GM19468 (cell line): ENCODE results near the gene FUT7.

Source experiments
- ATAC-seq: cut with Tn5 transposase; IDR thresholded peaks from one replicate; pipeline ENCODE4 v1.9.1; 2021; ENCODE audit warnings: mild to moderate bottlenecking, moderate library complexity, moderate number of reproducible peaks; ENCODE audit not compliant: unreplicated experiment; ENCODE audit errors: extremely low read depth

Gene FUT7

DNA sequence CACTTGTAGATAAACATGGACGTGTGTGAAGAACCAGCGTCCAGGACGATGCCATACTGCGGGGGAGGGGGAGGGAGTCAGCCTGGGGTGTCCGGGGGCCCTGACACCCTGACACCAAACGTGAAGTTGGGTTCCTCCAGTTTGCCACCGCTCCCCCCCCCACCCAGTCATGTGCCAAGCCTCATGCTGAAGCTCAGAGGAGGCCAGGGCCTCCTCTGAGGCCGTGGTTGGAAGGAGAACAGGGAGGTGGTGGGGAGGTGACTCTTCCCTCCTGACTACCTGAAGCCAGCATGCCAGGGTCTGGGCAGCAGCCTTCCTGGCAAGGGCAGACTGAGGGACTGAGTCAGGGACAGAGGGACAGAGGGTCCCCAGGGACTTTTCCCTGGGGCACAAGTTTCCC, 20.4 kb upstream of the FUT7 start:
- no peak for ATAC-seq

GRCh38 chr9:137051145-137051724, 19.3 kb upstream of the FUT7 start:
- ATAC-seq = no peak

DNA sequence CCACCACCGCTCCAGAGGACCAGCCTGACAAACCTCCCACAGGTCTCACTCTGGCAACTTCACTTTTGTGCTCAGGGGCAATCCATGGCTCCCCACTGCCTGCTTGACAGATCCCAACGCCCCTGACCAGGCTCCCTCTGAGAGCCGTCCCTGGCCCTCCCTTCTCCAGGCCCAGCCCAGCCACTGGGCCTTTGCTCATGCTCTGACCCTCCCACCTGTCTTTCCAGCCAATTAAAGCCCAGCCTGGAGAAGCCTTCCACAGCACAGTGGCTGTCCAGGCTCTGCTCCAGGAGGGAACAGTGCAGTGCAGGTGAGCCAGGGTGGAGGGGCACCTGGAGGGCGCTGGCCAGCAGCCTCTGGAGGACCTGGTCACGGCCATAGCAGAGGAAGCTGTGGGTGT, 18.7 kb upstream of the FUT7 start:
- ATAC-seq = no peak

- ATAC-seq = no peak
Measured at GRCh38 chr9:137049544-137050449, 17.9 kb upstream of the FUT7 start.

- no peak for ATAC-seq
Measured at GRCh38 chr9:137048655-137049543, 17.0 kb upstream of the FUT7 start.

DNA sequence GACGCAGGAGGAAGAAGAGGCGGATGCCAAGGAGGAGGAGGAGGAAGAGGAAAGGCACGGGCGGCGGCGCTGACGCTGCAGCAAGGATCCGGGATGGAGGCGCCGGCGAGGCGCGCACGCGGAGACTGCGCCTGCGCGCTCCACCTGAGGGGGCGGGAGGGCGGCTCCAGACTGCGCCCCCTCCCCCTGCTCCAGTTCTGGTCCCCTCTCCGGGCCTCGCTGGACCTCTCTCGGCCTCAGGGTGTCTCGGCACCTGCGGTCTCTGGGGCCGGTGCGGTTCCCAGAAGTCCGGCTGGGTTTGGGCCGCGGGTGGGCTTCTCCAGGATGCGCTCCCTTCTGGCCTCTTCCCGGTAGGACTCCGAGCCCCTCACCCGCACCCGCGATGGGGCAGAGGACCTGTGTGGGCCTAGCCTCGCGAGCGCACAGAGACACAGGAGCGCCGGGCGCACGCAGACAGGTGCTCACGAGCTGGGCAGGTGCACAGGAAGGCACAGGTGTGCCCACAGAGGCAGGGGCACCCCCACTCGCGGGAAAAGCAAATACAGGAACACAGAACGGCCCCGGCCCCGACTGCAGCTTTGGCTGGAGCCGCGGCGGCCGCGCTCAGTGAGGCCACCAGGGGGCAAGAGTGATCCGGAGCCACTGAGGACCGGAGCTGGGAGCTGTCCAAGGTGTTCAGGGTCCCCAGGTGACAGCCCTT, 14.3 kb upstream of the FUT7 start, which contains the start of gene NPDC1:
NPDC1 (minus strand) TSS at position 90 of the 700 bp plus-strand sequence. CDS start 188 bp downstream, outside the sequence.
- no peak for ATAC-seq

DNA sequence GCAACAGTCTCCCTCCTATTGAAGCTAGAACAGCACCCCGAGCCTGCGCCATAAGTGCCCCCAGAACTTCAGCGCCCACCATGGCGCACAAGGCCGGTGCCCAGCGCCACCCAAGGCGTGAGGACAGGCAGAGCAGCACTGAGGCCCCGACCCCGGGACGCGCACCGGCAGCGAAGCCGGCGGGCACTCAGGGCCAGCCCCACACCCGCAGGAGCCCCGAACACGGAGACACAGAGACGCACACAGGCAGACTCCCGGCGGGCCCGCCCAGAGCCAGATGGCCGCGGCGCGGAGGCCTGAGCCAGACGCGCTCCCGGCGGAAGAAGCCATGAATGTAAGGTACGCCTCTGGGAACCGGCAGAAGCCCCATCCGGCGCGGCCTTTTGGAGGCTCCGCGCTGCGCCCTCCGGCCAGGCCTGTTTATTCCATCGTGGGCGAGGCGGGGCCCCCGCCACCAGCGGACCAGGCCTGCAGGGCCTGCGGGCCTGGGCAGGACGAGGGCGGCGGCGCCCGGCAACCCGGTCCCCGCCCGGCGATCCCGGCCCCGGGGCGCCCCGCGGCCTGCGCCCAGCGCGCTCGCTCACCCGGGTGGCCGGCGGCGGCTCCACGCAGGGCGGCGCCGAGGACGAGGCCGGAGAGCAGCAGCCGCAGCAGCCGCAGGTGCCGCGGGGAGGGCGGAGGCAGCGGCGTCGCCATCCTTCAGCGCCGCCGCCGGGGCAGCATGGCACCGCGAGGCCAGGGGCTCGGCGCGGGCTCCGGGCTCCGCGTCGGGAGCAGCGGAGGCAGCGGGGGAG, 13.6 kb upstream of the FUT7 start:
- no peak for ATAC-seq

DNA sequence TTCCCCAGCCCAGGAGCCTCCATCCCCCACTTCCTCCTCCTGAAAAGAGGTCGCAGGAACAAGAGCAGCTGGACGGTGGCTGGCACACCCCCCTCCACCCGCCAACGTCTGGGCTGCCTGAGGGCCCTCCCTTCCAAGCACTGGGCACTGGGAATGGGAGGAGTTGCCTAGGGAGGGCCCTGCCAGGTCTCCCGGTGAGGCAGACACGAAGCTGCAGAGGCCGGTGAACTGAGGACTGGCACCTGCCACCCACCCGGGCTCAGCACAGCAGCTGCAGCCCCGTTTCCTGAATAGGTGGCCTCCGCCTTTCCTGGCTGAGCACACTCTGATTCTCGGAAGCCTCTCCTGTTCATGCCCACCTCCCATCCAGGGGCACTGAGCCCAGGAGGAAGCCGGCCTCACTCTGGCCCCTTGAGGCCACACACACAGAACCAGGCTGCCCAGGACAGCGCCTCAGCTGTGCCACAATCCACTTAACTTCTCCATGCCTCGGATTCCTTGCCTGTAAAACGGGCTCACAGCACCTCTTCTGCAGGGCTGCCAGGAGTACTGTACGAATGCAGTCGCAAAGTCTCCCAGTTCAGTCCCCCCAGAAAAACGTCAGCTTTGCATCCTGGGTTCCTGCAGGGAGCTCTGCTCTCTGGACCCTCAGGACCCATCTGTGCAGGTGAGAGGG, 12.8 kb upstream of the FUT7 start:
- no peak for ATAC-seq

DNA sequence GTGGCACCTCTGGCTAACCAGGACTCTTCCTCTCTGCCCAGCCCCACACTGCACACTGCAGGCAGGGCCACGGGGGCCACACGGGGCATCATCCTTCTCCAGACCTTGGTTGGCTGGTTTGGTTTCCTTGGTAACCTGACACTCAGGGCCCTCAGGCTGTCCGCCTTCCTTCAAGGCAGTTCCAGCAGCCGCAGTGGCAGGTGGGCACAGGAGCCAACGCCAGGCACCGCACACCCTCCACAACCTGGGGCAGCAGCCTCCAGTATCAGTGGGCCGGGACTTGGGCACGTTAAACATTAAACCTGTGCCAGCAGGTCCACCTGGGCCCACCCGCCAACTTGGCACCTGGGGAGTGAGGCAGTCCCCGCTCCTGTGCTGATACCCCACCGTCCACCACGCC, 12.1 kb upstream of the FUT7 start:
- no peak for ATAC-seq

GRCh38 chr9:137042751-137043727, 11.2 kb upstream of the FUT7 start:
- ATAC-seq = no peak

DNA sequence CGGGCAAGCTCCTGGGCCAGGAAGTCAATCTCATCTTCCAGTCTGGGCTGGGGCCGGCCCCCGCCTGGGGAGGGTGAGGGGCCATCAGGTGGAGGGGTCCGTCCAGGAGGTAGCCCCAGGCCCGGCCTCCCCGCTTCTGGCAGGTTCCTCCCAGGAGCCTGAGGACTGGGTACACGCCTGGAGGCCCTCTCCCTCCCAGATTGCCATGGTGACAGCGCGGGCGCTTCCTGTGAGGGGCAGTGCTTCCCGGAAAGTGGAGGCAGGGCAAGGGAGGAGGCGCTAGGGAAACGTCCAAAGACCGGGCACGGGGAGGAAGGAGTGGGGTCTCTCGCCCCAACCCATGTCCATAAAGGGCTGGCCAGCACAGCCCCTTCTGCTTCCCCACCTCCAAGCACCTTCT, 9.2 kb upstream of the FUT7 start:
- no peak for ATAC-seq

GRCh38 chr9:137040568-137040967, 8.7 kb upstream of the FUT7 start:
- ATAC-seq = no peak

DNA sequence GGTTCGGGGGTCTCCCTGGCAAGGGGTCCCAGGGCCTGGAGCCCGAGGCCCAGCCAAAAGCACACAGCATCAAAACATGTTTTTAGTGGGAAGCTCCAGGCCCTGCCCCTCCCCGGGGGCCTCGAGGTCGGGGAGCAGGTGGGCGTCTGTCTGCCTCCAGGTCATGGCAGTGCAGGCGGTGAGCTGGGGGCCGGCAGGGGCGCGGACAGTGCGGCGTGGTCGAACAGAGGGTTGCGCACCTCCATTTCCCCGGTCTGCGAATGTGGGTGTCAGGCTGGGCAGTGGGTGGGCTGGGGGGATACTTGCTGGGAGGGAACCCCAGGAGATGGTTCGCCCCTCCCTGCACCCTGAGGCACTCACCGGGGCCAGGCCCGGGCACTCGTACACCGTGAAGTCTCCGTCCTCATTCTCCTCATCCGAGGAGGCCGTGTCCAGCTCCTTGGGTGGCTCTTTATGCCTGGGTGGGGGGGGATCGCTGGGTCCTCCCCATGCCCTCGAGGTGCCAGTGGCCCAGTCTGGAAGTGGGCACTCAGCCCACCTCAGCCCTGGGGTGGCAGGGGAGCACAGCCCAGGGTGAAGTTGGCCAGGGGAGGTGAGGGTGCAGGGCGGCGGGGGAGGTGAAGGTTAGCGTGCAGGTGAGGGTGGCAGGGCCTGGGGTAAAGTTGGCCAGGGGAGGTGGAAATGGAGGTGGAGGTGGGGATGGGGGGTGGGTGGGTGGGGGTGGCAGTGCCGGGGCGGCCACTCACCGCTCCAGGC, 7.9 kb upstream of the FUT7 start:
- ATAC-seq = no peak

DNA sequence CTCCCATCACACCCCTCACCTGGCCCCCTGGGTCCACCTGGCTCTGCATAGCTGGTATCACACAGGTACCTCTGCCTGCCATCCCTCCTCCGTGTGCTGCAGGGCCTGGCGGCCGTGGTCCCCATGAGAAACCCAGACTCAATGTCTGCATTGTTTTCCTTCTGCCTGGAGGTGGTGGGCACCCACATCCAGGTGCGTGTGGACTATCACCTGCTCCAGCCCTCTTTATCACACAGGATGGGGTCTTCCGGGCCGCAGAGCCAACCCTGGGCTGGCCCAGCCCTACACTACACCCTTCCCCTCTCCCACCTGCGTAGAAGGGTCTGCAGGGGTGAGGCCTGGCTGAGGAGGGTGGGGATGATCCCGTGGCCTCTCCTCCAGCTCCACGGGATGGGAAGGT, 7.0 kb upstream of the FUT7 start:
- ATAC-seq = no peak

DNA sequence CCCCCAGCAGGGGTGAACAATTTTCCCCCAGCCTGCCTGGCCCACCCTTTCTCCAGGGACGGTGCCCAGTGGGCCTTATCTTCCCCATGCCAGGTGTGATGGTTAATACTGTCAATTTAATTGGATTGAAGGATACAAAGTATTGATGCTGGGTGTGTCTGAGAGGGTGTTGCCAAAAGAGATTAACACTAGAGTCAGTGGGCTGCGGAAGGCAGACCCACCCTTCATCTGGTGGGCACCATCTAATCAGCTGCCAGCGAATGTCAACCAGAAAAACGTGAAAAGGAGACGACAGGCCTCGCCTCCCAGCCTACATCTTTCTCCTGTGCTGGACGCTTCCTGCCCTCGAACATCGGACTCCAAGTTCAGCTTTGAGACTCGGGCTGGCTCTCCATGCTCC, 5.6 kb upstream of the FUT7 start:
- no peak for ATAC-seq

DNA sequence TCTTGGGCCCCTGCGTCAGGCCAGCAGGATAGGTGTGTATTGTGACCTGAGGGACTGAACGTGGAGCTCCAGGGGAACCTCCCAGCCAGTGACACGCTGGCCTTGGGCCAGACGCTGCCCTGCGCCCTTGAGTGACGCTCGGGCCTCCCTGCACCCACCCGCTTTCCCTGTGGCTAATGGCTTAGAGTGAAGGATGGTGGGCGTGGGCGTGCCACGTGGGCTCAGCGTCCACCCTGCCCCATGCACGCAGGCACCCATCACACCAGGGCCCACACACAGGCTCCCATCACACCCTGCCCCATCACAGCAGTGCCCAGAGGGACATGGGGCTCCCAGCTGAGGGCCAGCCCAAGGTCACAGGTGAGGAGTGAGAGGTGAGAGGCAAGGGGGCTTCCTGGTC, 5.1 kb upstream of the FUT7 start:
- ATAC-seq = no peak

GRCh38 chr9:137035937-137036336, 4.0 kb upstream of the FUT7 start:
- no peak for ATAC-seq
